Activated CD8-positive, alpha-beta memory T cell treated with anti-CD3 and anti-CD28 coated beads, Interleukin-2, amount 10 ng/mL, durations not matched to agents 7 days and 5 days (primary cell): Measurements from ENCODE around the gene CATSPERD. TPM values are rescaled to one million over a fixed set of nuclear protein-coding genes. Genes with fewer than 3 reads are reported as not detected.

Experiments
- ATAC-seq: fragments of 150-1000 bp; cut with Tn5 transposase; one replicate; pipeline ENCODE4 v1.10.0; 2021; ENCODE audit warnings: moderate library complexity
- CTCF ChIA-PET: fragments of 350-600 bp; sonication (Branson Sonifier 250); formaldehyde crosslinking; loops from one replicate; lab custom pipeline; 2021; ENCODE audit warnings: antibody characterized with exemption; lab: Charles Lee
- DNase-seq: peaks from one replicate; pipeline ENCODE4 v3.0.0-alpha.2; 2020
- H3K27ac Mint-ChIP-seq: one replicate; pipeline ENCODE4 v1.8.0; 2021; ENCODE audit warnings: mild to moderate bottlenecking, mixed read lengths
- H3K27me3 Mint-ChIP-seq: one replicate; pipeline ENCODE4 v1.8.0; 2021; ENCODE audit warnings: mixed read lengths
- H3K36me3 Mint-ChIP-seq: one replicate; pipeline ENCODE4 v1.8.0; 2021; ENCODE audit warnings: mild to moderate bottlenecking, mixed read lengths
- H3K4me1 Mint-ChIP-seq: one replicate; pipeline ENCODE4 v1.8.0; 2021; ENCODE audit warnings: mixed read lengths
- H3K4me3 Mint-ChIP-seq: one replicate; pipeline ENCODE4 v1.8.0; 2021; ENCODE audit warnings: mild to moderate bottlenecking, moderate library complexity, mixed read lengths
- H3K9me3 Mint-ChIP-seq: one replicate; pipeline ENCODE4 v1.8.0; 2022; ENCODE audit warnings: low read depth, mixed read lengths
- total RNA-seq, 2 experiments: library from RNA; stranded (reverse); gene quantifications; one replicate each; pipeline ENCODE4 v1.2.3, GENCODE V29; 2021

Gene CATSPERD
- total RNA-seq, 2 experiments from 2014 or later: not detected

GRCh38 chr19:5822181-5822844 is 101.9 kb downstream of the CATSPERD start:
- Mint-ChIP-seq H3K4me3 (no peak overlapping the region), H3K9me3 (no peaks in the 10 kb centered on the region), H3K36me3 (no peaks in the 10 kb centered on the region), H3K27ac (no peak overlapping the region), H3K27me3 (no peaks in the 10 kb centered on the region), H3K4me1 (peaks cover 8% of the 10 kb centered on the region)
- CTCF ChIA-PET: interaction anchor here (3.3 kb wide), 1 partner anchor 19 kb away, joined by 10 read pairs; no protein-coding TSS in a partner anchor
- ATAC-seq: no peak
- DNase-seq: no peak

- CTCF ChIA-PET: interaction anchor here (3.3 kb wide), 1 partner anchor 20 kb away, joined by 10 read pairs; no protein-coding TSS in a partner anchor
- H3K4me1 Mint-ChIP-seq: peaks cover 11% of the 10 kb centered on the region
- no peaks in the 10 kb centered on the region for H3K27me3 Mint-ChIP-seq
- no peak overlapping the region for H3K27ac Mint-ChIP-seq
- no peak for ATAC-seq
- H3K36me3 Mint-ChIP-seq: peaks cover 3% of the 10 kb centered on the region
- no peaks in the 10 kb centered on the region for H3K9me3 Mint-ChIP-seq
- DNase-seq: no peak
- no peak overlapping the region for H3K4me3 Mint-ChIP-seq
Measured at GRCh38 chr19:5823579-5824281, 103.3 kb downstream of the CATSPERD start.

GRCh38 chr19:5824751-5825150 is 104.3 kb downstream of the CATSPERD start:
- H3K36me3 Mint-ChIP-seq: peaks cover 3% of the 10 kb centered on the region
- DNase-seq (no peak), ATAC-seq (no peak)
- peaks cover 11% of the 10 kb centered on the region for H3K4me1 Mint-ChIP-seq
- no peaks in the 10 kb centered on the region for H3K9me3 Mint-ChIP-seq
- H3K27me3 Mint-ChIP-seq: no peaks in the 10 kb centered on the region
- H3K4me3 Mint-ChIP-seq: no peak overlapping the region
- CTCF ChIA-PET: interaction anchor here (3.3 kb wide), 1 partner anchor 21 kb away, joined by 10 read pairs; no protein-coding TSS in a partner anchor
- H3K27ac Mint-ChIP-seq: no peak overlapping the region

- DNase-seq (no peak), ATAC-seq (no peak)
- H3K36me3 Mint-ChIP-seq: peaks cover 3% of the 10 kb centered on the region
- H3K27me3 Mint-ChIP-seq: no peaks in the 10 kb centered on the region
- no peak overlapping the region for H3K4me3 Mint-ChIP-seq
- no peak overlapping the region for H3K27ac Mint-ChIP-seq
- CTCF ChIA-PET: interaction anchor here (3.3 kb wide), 1 partner anchor 21 kb away, joined by 10 read pairs; no protein-coding TSS in a partner anchor
- H3K9me3 Mint-ChIP-seq: no peaks in the 10 kb centered on the region
- H3K4me1 Mint-ChIP-seq: peaks cover 11% of the 10 kb centered on the region
Measured at GRCh38 chr19:5825178-5825577, 104.7 kb downstream of the CATSPERD start.

- peaks cover 3% of the 10 kb centered on the region for H3K36me3 Mint-ChIP-seq
- peak overlapping the region; percentile 89 for H3K27ac Mint-ChIP-seq
- DNase-seq (no peak), ATAC-seq (no peak)
- H3K9me3 Mint-ChIP-seq: no peaks in the 10 kb centered on the region
- CTCF ChIA-PET: interaction anchor here (2.7 to 3.8 kb wide), 3 partner anchors 23 to 141 kb away, joined by 11 to 49 read pairs (median 12); partner anchors contain the start of genes NDUFA11, NRTN and VMAC
- H3K4me3 Mint-ChIP-seq: peak overlapping the region; percentile 94
- H3K27me3 Mint-ChIP-seq: no peaks in the 10 kb centered on the region
- H3K4me1 Mint-ChIP-seq: peaks cover 11% of the 10 kb centered on the region
Measured at GRCh38 chr19:5826531-5827341, 106.3 kb downstream of the CATSPERD start.

- ATAC-seq: no peak
Measured at GRCh38 chr19:5827342-5827890, 107.0 kb downstream of the CATSPERD start.

GRCh38 chr19:5827891-5828660 is 107.6 kb downstream of the CATSPERD start:
- Mint-ChIP-seq H3K27ac (peak overlapping the region; percentile 97), H3K36me3 (peaks cover 3% of the 10 kb centered on the region), H3K9me3 (no peaks in the 10 kb centered on the region), H3K4me1 (peaks cover 11% of the 10 kb centered on the region), H3K4me3 (peak overlapping the region; percentile 94), H3K27me3 (no peaks in the 10 kb centered on the region)
- DNase-seq (peak; percentile 97), ATAC-seq (peak; percentile 83)
- CTCF ChIA-PET: interaction anchor here (0.5 to 3.8 kb wide), 12 partner anchors 11 to 159 kb away, joined by 3 to 49 read pairs (median 4); partner anchors contain the start of genes CATSPERD, FUT6, LONP1 and NDUFA11

More at GRCh38 chr19:5827342-5827890, 107.0 kb downstream of the CATSPERD start:
- Mint-ChIP-seq H3K36me3 (peaks cover 3% of the 10 kb centered on the region), H3K4me3 (peak overlapping the region; percentile 94), H3K27ac (peak overlapping the region; percentile 89), H3K27me3 (no peaks in the 10 kb centered on the region), H3K9me3 (no peaks in the 10 kb centered on the region), H3K4me1 (peaks cover 11% of the 10 kb centered on the region)
- CTCF ChIA-PET: interaction anchor here (0.9 to 3.8 kb wide), 8 partner anchors 12 to 155 kb away, joined by 3 to 49 read pairs (median 6); partner anchors contain the start of genes FUT6, NDUFA11, NRTN and VMAC
- no peak for DNase-seq

Other genes starting within 250 kb of the CATSPERD start
- gene TINCR, start 152.7 kb upstream of the CATSPERD start, total RNA-seq: under 1 TPM; 0.28 to 0.79 TPM
- gene SAFB2, start 97.9 kb upstream of the CATSPERD start, total RNA-seq: 100 to 1,000 TPM; 110 to 125 TPM
- 100 to 1,000 TPM; 134 to 152 TPM for gene SAFB, start 97.6 kb upstream of the CATSPERD start, total RNA-seq
- 10 to 100 TPM; 49.1 to 49.7 TPM for gene MICOS13, start 40.1 kb upstream of the CATSPERD start, total RNA-seq
- 1 to 10 TPM; 1.0 to 2.4 TPM for gene HSD11B1L, start 39.6 kb upstream of the CATSPERD start, total RNA-seq
- 1,000 to 10,000 TPM in 1 of 2 experiments, 100 to 1,000 TPM in 1; 976 to 1,078 TPM for gene RPL36, start 30.3 kb upstream of the CATSPERD start, total RNA-seq
- 100 to 1,000 TPM; 134 to 141 TPM for gene LONP1, start 491 bp upstream of the CATSPERD start, total RNA-seq
- gene PRR22, start 64.1 kb downstream of the CATSPERD start, total RNA-seq: 1 to 10 TPM; 2.1 to 6.0 TPM
- 10 to 100 TPM; 53.0 to 64.0 TPM for gene DUS3L, start 70.5 kb downstream of the CATSPERD start, total RNA-seq
- not detected for gene NRTN, start 84.4 kb downstream of the CATSPERD start, total RNA-seq
- gene FUT6, start 119.1 kb downstream of the CATSPERD start, total RNA-seq: not detected
- gene FUT3, start 130.8 kb downstream of the CATSPERD start, total RNA-seq: not detected
- not detected for gene FUT5, start 149.9 kb downstream of the CATSPERD start, total RNA-seq
- 100 to 1,000 TPM; 214 to 217 TPM for gene NDUFA11, start 183.2 kb downstream of the CATSPERD start, total RNA-seq
- 1 to 10 TPM; 5.1 to 7.0 TPM for gene VMAC, start 184.2 kb downstream of the CATSPERD start, total RNA-seq
- gene CAPS, start 193.6 kb downstream of the CATSPERD start, total RNA-seq: 10 to 100 TPM in 1 of 2 experiments, 1 to 10 TPM in 1; 7.3 to 11.7 TPM